Thyroid gland (tissue), 4 donors: Measurements from ENCODE around the gene EYS.

ENCODE experiments used
- CTCF ChIP-seq, 6 experiments: fragments of 200-600 bp in 3 of 6; fragments of 450-650 bp in 3 of 6; sonication (generic) in 3 of 6; IDR thresholded peaks; one replicate each; pipeline ENCODE4 v1.5.1; 2016 to 2019; ENCODE audit warnings: antibody characterized with exemption in 6 of 6, mild to moderate bottlenecking in 2 of 6, inconsistent platforms in 1 of 6, moderate library complexity in 1 of 6
- POLR2A ChIP-seq, 2 donors: fragments of 450-650 bp; IDR thresholded peaks; one replicate each; pipeline ENCODE4 v1.6.1; 2017; ENCODE audit warnings: antibody characterized with exemption in 2 of 2, mild to moderate bottlenecking in 2 of 2, moderate library complexity in 1 of 2

DNA sequence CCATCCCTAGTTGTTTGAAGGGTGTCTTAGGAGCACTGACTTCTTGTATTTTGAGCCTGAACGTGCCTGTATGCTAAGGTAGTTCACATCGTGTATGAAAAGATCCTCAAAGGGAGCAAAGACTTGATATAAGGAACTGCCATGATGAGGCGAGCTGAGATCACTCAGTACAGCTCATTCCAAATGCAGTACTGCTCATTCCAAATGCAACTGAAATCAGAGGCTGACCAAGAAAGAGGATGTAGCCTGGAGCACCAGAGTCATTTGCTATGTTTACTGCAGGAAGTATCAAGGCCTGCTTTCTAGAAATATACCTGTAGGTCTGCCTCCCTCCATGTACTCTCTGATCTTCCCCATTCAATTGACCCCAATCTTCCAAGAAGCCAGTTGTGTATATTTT is 832.2 kb downstream of the EYS start:
- no peak for TF ChIP-seq CTCF (IDR thresholded peaks at IDR 0.05)
- no peak for TF ChIP-seq POLR2A (IDR thresholded peaks at IDR 0.05)
